Stimulated activated naive CD8-positive, alpha-beta T cell treated with anti-CD3 and anti-CD28 coated beads, Interleukin-15, Interleukin-2, amounts not matched to agents 100 ng/mL and 50 ng/mL, for 24 hours (primary cell): ENCODE data around the gene EPHA3.

ENCODE experiments used
- H3K27ac Mint-ChIP-seq: one replicate; pipeline ENCODE4 v1.8.0; 2021; ENCODE audit warnings: mild to moderate bottlenecking, mixed read lengths
- H3K27me3 Mint-ChIP-seq: one replicate; pipeline ENCODE4 v1.8.0; 2021; ENCODE audit warnings: mixed read lengths
- H3K36me3 Mint-ChIP-seq: one replicate; pipeline ENCODE4 v1.8.0; 2021; ENCODE audit warnings: low read depth, mixed read lengths
- H3K4me1 Mint-ChIP-seq: one replicate; pipeline ENCODE4 v1.8.0; 2021; ENCODE audit warnings: low read depth, mixed read lengths
- H3K4me3 Mint-ChIP-seq: one replicate; pipeline ENCODE4 v1.8.0; 2021; ENCODE audit warnings: mild to moderate bottlenecking, mixed read lengths
- H3K9me3 Mint-ChIP-seq: one replicate; pipeline ENCODE4 v1.8.0; 2021; ENCODE audit warnings: mixed read lengths

Gene EPHA3

GRCh38 chr3:89434621-89435380 lies 327.4 kb downstream of the EPHA3 start:
- no peak overlapping the region for H3K4me3 Mint-ChIP-seq
- H3K27me3 Mint-ChIP-seq = no peaks in the 10 kb centered on the region
- no peaks in the 10 kb centered on the region for H3K36me3 Mint-ChIP-seq
- no peaks in the 10 kb centered on the region for H3K9me3 Mint-ChIP-seq
- no peak overlapping the region for H3K27ac Mint-ChIP-seq
- no peaks in the 10 kb centered on the region for H3K4me1 Mint-ChIP-seq

GRCh38 chr3:89436846-89437245 lies 329.4 kb downstream of the EPHA3 start:
- Mint-ChIP-seq H3K4me1 (no peaks in the 10 kb centered on the region), H3K27ac (no peak overlapping the region), H3K36me3 (no peaks in the 10 kb centered on the region), H3K9me3 (no peaks in the 10 kb centered on the region), H3K4me3 (no peak overlapping the region), H3K27me3 (no peaks in the 10 kb centered on the region)

GRCh38 chr3:89440386-89440785 lies 333.0 kb downstream of the EPHA3 start:
- H3K27ac Mint-ChIP-seq = no peak overlapping the region
- no peaks in the 10 kb centered on the region for H3K36me3 Mint-ChIP-seq
- no peaks in the 10 kb centered on the region for H3K27me3 Mint-ChIP-seq
- H3K4me3 Mint-ChIP-seq = no peak overlapping the region
- no peaks in the 10 kb centered on the region for H3K4me1 Mint-ChIP-seq
- H3K9me3 Mint-ChIP-seq = peaks cover 6% of the 10 kb centered on the region

GRCh38 chr3:89441141-89441540 lies 333.7 kb downstream of the EPHA3 start:
- Mint-ChIP-seq H3K4me3 (no peak overlapping the region), H3K27ac (no peak overlapping the region), H3K9me3 (peaks cover 6% of the 10 kb centered on the region), H3K27me3 (no peaks in the 10 kb centered on the region), H3K36me3 (no peaks in the 10 kb centered on the region), H3K4me1 (no peaks in the 10 kb centered on the region)

GRCh38 chr3:89446593-89446992 lies 339.2 kb downstream of the EPHA3 start:
- Mint-ChIP-seq H3K36me3 (no peaks in the 10 kb centered on the region), H3K4me3 (no peak overlapping the region), H3K9me3 (peaks cover 6% of the 10 kb centered on the region), H3K4me1 (no peaks in the 10 kb centered on the region), H3K27ac (no peak overlapping the region), H3K27me3 (no peaks in the 10 kb centered on the region)

GRCh38 chr3:89447243-89447642 lies 339.8 kb downstream of the EPHA3 start:
- Mint-ChIP-seq H3K36me3 (no peaks in the 10 kb centered on the region), H3K9me3 (peaks cover 4% of the 10 kb centered on the region), H3K27me3 (no peaks in the 10 kb centered on the region), H3K4me1 (no peaks in the 10 kb centered on the region), H3K27ac (no peak overlapping the region), H3K4me3 (no peak overlapping the region)

GRCh38 chr3:89449086-89449485 lies 341.7 kb downstream of the EPHA3 start:
- Mint-ChIP-seq H3K27ac (no peak overlapping the region), H3K9me3 (no peaks in the 10 kb centered on the region), H3K27me3 (no peaks in the 10 kb centered on the region), H3K36me3 (no peaks in the 10 kb centered on the region), H3K4me3 (no peak overlapping the region), H3K4me1 (no peaks in the 10 kb centered on the region)

GRCh38 chr3:89452066-89452465 lies 344.6 kb downstream of the EPHA3 start:
- Mint-ChIP-seq H3K4me3 (no peak overlapping the region), H3K27ac (no peak overlapping the region), H3K27me3 (no peaks in the 10 kb centered on the region), H3K4me1 (no peaks in the 10 kb centered on the region), H3K36me3 (no peaks in the 10 kb centered on the region), H3K9me3 (no peaks in the 10 kb centered on the region)

- Mint-ChIP-seq H3K4me3 (no peak overlapping the region), H3K27me3 (no peaks in the 10 kb centered on the region), H3K9me3 (no peaks in the 10 kb centered on the region), H3K4me1 (no peaks in the 10 kb centered on the region), H3K36me3 (no peaks in the 10 kb centered on the region), H3K27ac (no peak overlapping the region)
Measured at GRCh38 chr3:89455240-89455639, 347.8 kb downstream of the EPHA3 start.

- H3K27me3 Mint-ChIP-seq = no peaks in the 10 kb centered on the region
Measured at GRCh38 chr3:89467898-89468363, 360.5 kb downstream of the EPHA3 start.

GRCh38 chr3:89472101-89472500 lies 364.7 kb downstream of the EPHA3 start:
- Mint-ChIP-seq H3K9me3 (peaks cover 4% of the 10 kb centered on the region), H3K36me3 (no peaks in the 10 kb centered on the region), H3K4me3 (no peak overlapping the region), H3K27ac (no peak overlapping the region), H3K4me1 (no peaks in the 10 kb centered on the region), H3K27me3 (no peaks in the 10 kb centered on the region)

More at GRCh38 chr3:89467898-89468363, 360.5 kb downstream of the EPHA3 start:
- Mint-ChIP-seq H3K4me1 (no peaks in the 10 kb centered on the region), H3K27ac (no peak overlapping the region), H3K36me3 (no peaks in the 10 kb centered on the region), H3K4me3 (no peak overlapping the region), H3K9me3 (no peaks in the 10 kb centered on the region)

GRCh38 chr3:89474333-89475130 lies 367.1 kb downstream of the EPHA3 start:
- Mint-ChIP-seq H3K4me1 (no peaks in the 10 kb centered on the region), H3K4me3 (no peak overlapping the region), H3K27ac (no peak overlapping the region), H3K9me3 (peaks cover 8% of the 10 kb centered on the region), H3K36me3 (no peaks in the 10 kb centered on the region), H3K27me3 (no peaks in the 10 kb centered on the region)

- Mint-ChIP-seq H3K9me3 (peaks cover 13% of the 10 kb centered on the region), H3K36me3 (no peaks in the 10 kb centered on the region), H3K4me1 (no peaks in the 10 kb centered on the region), H3K27me3 (no peaks in the 10 kb centered on the region), H3K4me3 (no peak overlapping the region), H3K27ac (no peak overlapping the region)
Measured at GRCh38 chr3:89488800-89489580, 381.6 kb downstream of the EPHA3 start.

- Mint-ChIP-seq H3K27me3 (no peaks in the 10 kb centered on the region), H3K4me1 (no peaks in the 10 kb centered on the region), H3K27ac (no peak overlapping the region), H3K9me3 (peaks cover 7% of the 10 kb centered on the region), H3K4me3 (no peak overlapping the region), H3K36me3 (no peaks in the 10 kb centered on the region)
Measured at GRCh38 chr3:89490129-89490528, 382.7 kb downstream of the EPHA3 start.

- no peaks in the 10 kb centered on the region for H3K9me3 Mint-ChIP-seq
- H3K27ac Mint-ChIP-seq = no peak overlapping the region
- no peaks in the 10 kb centered on the region for H3K27me3 Mint-ChIP-seq
- no peaks in the 10 kb centered on the region for H3K36me3 Mint-ChIP-seq
- no peak overlapping the region for H3K4me3 Mint-ChIP-seq
- no peaks in the 10 kb centered on the region for H3K4me1 Mint-ChIP-seq
Measured at GRCh38 chr3:89494734-89495133, 387.3 kb downstream of the EPHA3 start.
